Amniotic epithelial cell (primary cell): ENCODE data around the gene YBX1.

ENCODE experiments used
- DNase-seq: peaks from one replicate; pipeline ENCODE4 v3.0.0-alpha.2; 2010; ENCODE audit warnings: low read depth

The YBX1 gene

GRCh38 chr1:42734201-42735035 lies 52.2 kb downstream of the YBX1 start:
- DNase-seq = no peak

GRCh38 chr1:42735056-42735455 lies 52.8 kb downstream of the YBX1 start:
- DNase-seq = no peak

GRCh38 chr1:42735477-42736105 lies 53.4 kb downstream of the YBX1 start:
- DNase-seq = no peak

- DNase-seq = no peak
These were observed 53.9 kb downstream of the YBX1 start for GRCh38 chr1:42736152-42736551.

- DNase-seq = no peak
These were observed 54.5 kb downstream of the YBX1 start for GRCh38 chr1:42736571-42737200.

GRCh38 chr1:42737257-42737656 lies 55.0 kb downstream of the YBX1 start:
- no peak for DNase-seq

GRCh38 chr1:42737986-42738677 lies 55.9 kb downstream of the YBX1 start:
- DNase-seq = no peak

- DNase-seq = no peak
These were observed 56.5 kb downstream of the YBX1 start for GRCh38 chr1:42738678-42739226.

GRCh38 chr1:42739753-42740700 lies 57.8 kb downstream of the YBX1 start, which contains the start of gene CLDN19:
TSS of gene CLDN19 (minus strand) at chr1:42740236. CDS start at chr1:42740063, 173 bp downstream.
- no peak for DNase-seq

GRCh38 chr1:42740851-42741580 lies 58.8 kb downstream of the YBX1 start:
- no peak for DNase-seq

GRCh38 chr1:42741706-42742105 lies 59.5 kb downstream of the YBX1 start:
- no peak for DNase-seq

- DNase-seq = no peak
These were observed 59.9 kb downstream of the YBX1 start for GRCh38 chr1:42742141-42742540.

- DNase-seq = no peak
These were observed 60.5 kb downstream of the YBX1 start for GRCh38 chr1:42742617-42743316.

GRCh38 chr1:42743317-42744147 lies 61.3 kb downstream of the YBX1 start:
- DNase-seq = no peak

- DNase-seq = no peak
These were observed 61.9 kb downstream of the YBX1 start for GRCh38 chr1:42744148-42744413.

GRCh38 chr1:42745851-42746250 lies 63.6 kb downstream of the YBX1 start:
- peak; percentile 38 for DNase-seq

- no peak for DNase-seq
These were observed 64.4 kb downstream of the YBX1 start for GRCh38 chr1:42746436-42747105.

- no peak for DNase-seq
These were observed 64.9 kb downstream of the YBX1 start for GRCh38 chr1:42747125-42747524.
